ENCODE measurements around the gene CPLX1. TPM values are rescaled to one million over a fixed set of nuclear protein-coding genes. Genes with fewer than 3 reads are reported as not detected.
"Not testable (repeated sequence)": the region's sequence is repeated elsewhere in the genome, so short reads cannot be mapped to it uniquely, and the experiment has no call there.

Gene CPLX1
- total and polyA plus RNA-seq, 4 donors, result 5.3 to 117 (median 64.6) TPM

- Histone ChIP-seq H3K4me1 (ENCODE audit: control insufficient read depth, insufficient read depth, low read length) (peaks cover 58% of the 10 kb centered on the region), H3K4me3 (ENCODE audit: low read depth, low read length) (peak overlapping the region; percentile 82), H3K9me3 (ENCODE audit: control insufficient read depth, insufficient read depth, low read length) (no peaks in the 10 kb centered on the region), H3K27ac (ENCODE audit: low read depth, low read length) (peak overlapping the region; percentile 94), H3K27me3 (ENCODE audit: control insufficient read depth, insufficient read depth, low read length) (peaks cover 24% of the 10 kb centered on the region), H3K36me3 (ENCODE audit: control insufficient read depth, insufficient read depth, low read length) (peaks cover 26% of the 10 kb centered on the region)
- peak; percentile 95 to 100 (median 98) for DNase-seq (ENCODE audit: low read depth in 4 of 6, low spot score in 6 of 6)
- WGBS (ENCODE audit: insufficient coverage), result 0% methylated on average over 57 of the region's 57 CpGs
Measured at GRCh38 chr4:781493-782216, 44.3 kb downstream of the CPLX1 start.

- Histone ChIP-seq H3K27me3 (ENCODE audit: control insufficient read depth, insufficient read depth, low read length) (peaks cover 18% of the 10 kb centered on the region), H3K36me3 (ENCODE audit: control insufficient read depth, insufficient read depth, low read length) (peaks cover 29% of the 10 kb centered on the region), H3K9me3 (ENCODE audit: control insufficient read depth, insufficient read depth, low read length) (no peaks in the 10 kb centered on the region), H3K4me3 (ENCODE audit: low read depth, low read length) (peak overlapping the region; percentile 82), H3K4me1 (ENCODE audit: control insufficient read depth, insufficient read depth, low read length) (peaks cover 53% of the 10 kb centered on the region), H3K27ac (ENCODE audit: low read depth, low read length) (peak overlapping the region; percentile 74)
- 1% methylated on average over 31 of the region's 38 CpGs for WGBS (ENCODE audit: insufficient coverage)
- peak in 1 of 6 donors; percentile 64 for DNase-seq (ENCODE audit: low read depth in 4 of 6, low spot score in 6 of 6)
Measured at GRCh38 chr4:780716-781492, 45.0 kb downstream of the CPLX1 start.

- WGBS (ENCODE audit: insufficient coverage), result 78% methylated on average over 7 of the region's 10 CpGs
- H3K27ac ChIP-seq (ENCODE audit: low read depth, low read length), result not testable (repeated sequence)
Measured at GRCh38 chr4:780255-780654, 45.7 kb downstream of the CPLX1 start.

GRCh38 chr4:779555-779954 is 46.4 kb downstream of the CPLX1 start:
- H3K27me3 ChIP-seq (ENCODE audit: control insufficient read depth, insufficient read depth, low read length), result peaks cover 5% of the 10 kb centered on the region
- peaks cover 40% of the 10 kb centered on the region for H3K4me1 ChIP-seq (ENCODE audit: control insufficient read depth, insufficient read depth, low read length)
- no peak overlapping the region for H3K27ac ChIP-seq (ENCODE audit: low read depth, low read length)
- WGBS (ENCODE audit: insufficient coverage), result 87% methylated on average over 2 of the region's 2 CpGs
- no peak for DNase-seq (ENCODE audit: low read depth in 4 of 6, low spot score in 6 of 6)
- peaks cover 43% of the 10 kb centered on the region for H3K36me3 ChIP-seq (ENCODE audit: control insufficient read depth, insufficient read depth, low read length)
- no peak overlapping the region for H3K4me3 ChIP-seq (ENCODE audit: low read depth, low read length)
- no peaks in the 10 kb centered on the region for H3K9me3 ChIP-seq (ENCODE audit: control insufficient read depth, insufficient read depth, low read length)

More at GRCh38 chr4:780255-780654, 45.7 kb downstream of the CPLX1 start:
- Histone ChIP-seq H3K4me3 (ENCODE audit: low read depth, low read length) (peak overlapping the region; percentile 82), H3K4me1 (ENCODE audit: control insufficient read depth, insufficient read depth, low read length) (peaks cover 47% of the 10 kb centered on the region), H3K36me3 (ENCODE audit: control insufficient read depth, insufficient read depth, low read length) (peaks cover 36% of the 10 kb centered on the region), H3K27me3 (ENCODE audit: control insufficient read depth, insufficient read depth, low read length) (peaks cover 12% of the 10 kb centered on the region)
- not testable (repeated sequence) for DNase-seq (ENCODE audit: low read depth in 4 of 6, low spot score in 6 of 6); H3K9me3 ChIP-seq (ENCODE audit: control insufficient read depth, insufficient read depth, low read length)

GRCh38 chr4:777520-778262 is 48.2 kb downstream of the CPLX1 start:
- Histone ChIP-seq H3K36me3 (ENCODE audit: control insufficient read depth, insufficient read depth, low read length) (peaks cover 56% of the 10 kb centered on the region), H3K4me3 (ENCODE audit: low read depth, low read length) (no peak overlapping the region), H3K4me1 (ENCODE audit: control insufficient read depth, insufficient read depth, low read length) (peaks cover 40% of the 10 kb centered on the region), H3K9me3 (ENCODE audit: control insufficient read depth, insufficient read depth, low read length) (no peaks in the 10 kb centered on the region), H3K27ac (ENCODE audit: low read depth, low read length) (no peak overlapping the region), H3K27me3 (ENCODE audit: control insufficient read depth, insufficient read depth, low read length) (no peaks in the 10 kb centered on the region)
- 100% methylated on average over 2 of the region's 6 CpGs for WGBS (ENCODE audit: insufficient coverage)
- DNase-seq (ENCODE audit: low read depth in 4 of 6, low spot score in 6 of 6), result no peak

GRCh38 chr4:776743-777441 is 49.0 kb downstream of the CPLX1 start:
- Histone ChIP-seq H3K4me1 (ENCODE audit: control insufficient read depth, insufficient read depth, low read length) (peaks cover 36% of the 10 kb centered on the region), H3K36me3 (ENCODE audit: control insufficient read depth, insufficient read depth, low read length) (peaks cover 60% of the 10 kb centered on the region), H3K4me3 (ENCODE audit: low read depth, low read length) (no peak overlapping the region), H3K27me3 (ENCODE audit: control insufficient read depth, insufficient read depth, low read length) (no peaks in the 10 kb centered on the region), H3K27ac (ENCODE audit: low read depth, low read length) (no peak overlapping the region), H3K9me3 (ENCODE audit: control insufficient read depth, insufficient read depth, low read length) (no peaks in the 10 kb centered on the region)
- no peak for DNase-seq (ENCODE audit: low read depth in 4 of 6, low spot score in 6 of 6)
- WGBS (ENCODE audit: insufficient coverage), result 91% methylated on average over 8 of the region's 9 CpGs

GRCh38 chr4:775485-775884 is 50.4 kb downstream of the CPLX1 start:
- WGBS (ENCODE audit: insufficient coverage), result 100% methylated on average over 2 of the region's 2 CpGs

GRCh38 chr4:774419-775092 is 51.4 kb downstream of the CPLX1 start:
- Histone ChIP-seq H3K36me3 (ENCODE audit: control insufficient read depth, insufficient read depth, low read length) (peaks cover 62% of the 10 kb centered on the region), H3K4me1 (ENCODE audit: control insufficient read depth, insufficient read depth, low read length) (peaks cover 28% of the 10 kb centered on the region)
- H3K27ac ChIP-seq (ENCODE audit: low read depth, low read length); DNase-seq (ENCODE audit: low read depth in 4 of 6, low spot score in 6 of 6); H3K9me3 ChIP-seq (ENCODE audit: control insufficient read depth, insufficient read depth, low read length); H3K27me3 ChIP-seq (ENCODE audit: control insufficient read depth, insufficient read depth, low read length); H3K4me3 ChIP-seq (ENCODE audit: low read depth, low read length): not testable (repeated sequence)
- WGBS (ENCODE audit: insufficient coverage), result 82% methylated on average over 25 of the region's 30 CpGs

More at GRCh38 chr4:775485-775884, 50.4 kb downstream of the CPLX1 start:
- H3K27me3 ChIP-seq (ENCODE audit: control insufficient read depth, insufficient read depth, low read length); H3K4me3 ChIP-seq (ENCODE audit: low read depth, low read length); H3K27ac ChIP-seq (ENCODE audit: low read depth, low read length); H3K9me3 ChIP-seq (ENCODE audit: control insufficient read depth, insufficient read depth, low read length); DNase-seq (ENCODE audit: low read depth in 4 of 6, low spot score in 6 of 6): not testable (repeated sequence)
- H3K36me3 ChIP-seq (ENCODE audit: control insufficient read depth, insufficient read depth, low read length), result peaks cover 67% of the 10 kb centered on the region
- H3K4me1 ChIP-seq (ENCODE audit: control insufficient read depth, insufficient read depth, low read length), result peaks cover 37% of the 10 kb centered on the region

All from spinal cord (tissue), 10 donors.